ENCODE data around the gene NACC1. TPM values are rescaled to one million over a fixed set of nuclear protein-coding genes. Genes with fewer than 3 reads are reported as not detected.
A peak's percentile ranks its signal among the peaks of the same experiment; 100 is the strongest.

Gene NACC1
- total RNA-seq, 3 donors from 2014 or later (not counting 1 experiment from before 2014, with no cell fraction given) = 41.2 to 48.7 (median 43.4) TPM

DNA sequence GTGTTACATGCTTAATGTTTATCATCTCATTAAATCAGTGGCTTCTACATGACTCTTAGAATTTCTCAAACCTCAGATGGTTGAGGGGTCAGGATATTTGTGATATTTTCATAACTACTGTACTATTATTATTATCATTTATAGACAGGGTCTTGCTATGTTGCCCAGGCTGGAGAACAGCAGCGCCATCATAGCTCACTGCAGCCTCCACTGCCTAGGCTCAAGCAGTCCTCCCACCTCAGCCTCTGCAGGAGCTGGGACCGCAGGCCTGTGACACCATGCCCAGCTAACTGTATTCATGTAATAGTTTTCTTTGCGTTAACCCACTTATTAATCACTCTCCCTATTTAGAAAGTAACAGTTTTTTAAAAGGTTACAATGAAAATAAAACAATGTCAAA is 41.6 kb downstream of the NACC1 start:
- ATAC-seq (no peak), DNase-seq (no peak)
- peaks cover 84% of the 10 kb centered on the region for H3K4me1 ChIP-seq (ENCODE audit: control insufficient read depth, insufficient read depth, low read length)
- peaks cover under 1% of the 10 kb centered on the region for H3K36me3 Mint-ChIP-seq
- intact Hi-C loops (cut with micrococcal nuclease) = loop anchor here (5.0 to 10.0 kb wide), 3 partner anchors 365 to 1215 kb away; partner anchors contain the start of gene JUNB
- WGBS (ENCODE audit: insufficient coverage) = 88% methylated on average over 1 of the region's 3 CpGs
- no peak overlapping the region for H3K27ac ChIP-seq (ENCODE audit: low read length)
- H3K27me3 Mint-ChIP-seq (ENCODE audit: low read depth in 2 of 2) = no peaks in the 10 kb centered on the region
- H3K4me1 Mint-ChIP-seq = peaks cover 52 to 66% of the 10 kb centered on the region in 2 donors
- H3K27me3 ChIP-seq (ENCODE audit: control insufficient read depth, insufficient read depth, low read length) = no peaks in the 10 kb centered on the region
- no peak overlapping the region for H3K4me3 ChIP-seq (ENCODE audit: low read length)
- peak overlapping the region; percentile 60 to 99 for H3K27ac Mint-ChIP-seq
- H3K9me3 ChIP-seq (ENCODE audit: control insufficient read depth, insufficient read depth, low read length) = no peaks in the 10 kb centered on the region
- TF ChIP-seq, protein P1, sequence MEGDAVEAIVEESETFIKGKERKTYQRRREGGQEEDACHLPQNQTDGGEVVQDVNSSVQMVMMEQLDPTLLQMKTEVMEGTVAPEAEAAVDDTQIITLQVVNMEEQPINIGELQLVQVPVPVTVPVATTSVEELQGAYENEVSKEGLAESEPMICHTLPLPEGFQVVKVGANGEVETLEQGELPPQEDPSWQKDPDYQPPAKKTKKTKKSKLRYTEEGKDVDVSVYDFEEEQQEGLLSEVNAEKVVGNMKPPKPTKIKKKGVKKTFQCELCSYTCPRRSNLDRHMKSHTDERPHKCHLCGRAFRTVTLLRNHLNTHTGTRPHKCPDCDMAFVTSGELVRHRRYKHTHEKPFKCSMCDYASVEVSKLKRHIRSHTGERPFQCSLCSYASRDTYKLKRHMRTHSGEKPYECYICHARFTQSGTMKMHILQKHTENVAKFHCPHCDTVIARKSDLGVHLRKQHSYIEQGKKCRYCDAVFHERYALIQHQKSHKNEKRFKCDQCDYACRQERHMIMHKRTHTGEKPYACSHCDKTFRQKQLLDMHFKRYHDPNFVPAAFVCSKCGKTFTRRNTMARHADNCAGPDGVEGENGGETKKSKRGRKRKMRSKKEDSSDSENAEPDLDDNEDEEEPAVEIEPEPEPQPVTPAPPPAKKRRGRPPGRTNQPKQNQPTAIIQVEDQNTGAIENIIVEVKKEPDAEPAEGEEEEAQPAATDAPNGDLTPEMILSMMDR (IDR thresholded peaks at IDR 0.05) = no peak
- H3K4me3 Mint-ChIP-seq = peak overlapping the region; percentile 64
- H3K9me3 Mint-ChIP-seq = no peaks in the 10 kb centered on the region
- H3K36me3 ChIP-seq (ENCODE audit: control insufficient read depth, insufficient read depth, low read length) = no peaks in the 10 kb centered on the region

GRCh38 chr19:13160557-13160956 is 42.5 kb downstream of the NACC1 start:
- ATAC-seq = no peak
- TF ChIP-seq, protein P1 (IDR thresholded peaks at IDR 0.05) = no peak
- intact Hi-C loops (cut with micrococcal nuclease) = no loop called here
- WGBS (ENCODE audit: insufficient coverage) = 91% methylated on average over 1 of the region's 1 CpG
- H3K4me1 ChIP-seq (ENCODE audit: control insufficient read depth, insufficient read depth, low read length) = peaks cover 88% of the 10 kb centered on the region
- H3K36me3 ChIP-seq (ENCODE audit: control insufficient read depth, insufficient read depth, low read length) = no peaks in the 10 kb centered on the region
- H3K27ac ChIP-seq (ENCODE audit: low read length) = peak overlapping the region; percentile 18
- H3K4me3 Mint-ChIP-seq = no peak overlapping the region
- no peaks in the 10 kb centered on the region for H3K9me3 ChIP-seq (ENCODE audit: control insufficient read depth, insufficient read depth, low read length)
- H3K4me1 Mint-ChIP-seq = peaks cover 51 to 67% of the 10 kb centered on the region in 2 donors
- no peaks in the 10 kb centered on the region for H3K9me3 Mint-ChIP-seq
- no peaks in the 10 kb centered on the region for H3K36me3 Mint-ChIP-seq
- no peaks in the 10 kb centered on the region for H3K27me3 ChIP-seq (ENCODE audit: control insufficient read depth, insufficient read depth, low read length)
- no peak overlapping the region for H3K4me3 ChIP-seq (ENCODE audit: low read length)
- no peaks in the 10 kb centered on the region for H3K27me3 Mint-ChIP-seq (ENCODE audit: low read depth in 2 of 2)
- no peak for DNase-seq
- H3K27ac Mint-ChIP-seq = no peak overlapping the region

- Mint-ChIP-seq H3K4me1 (peaks cover 43 to 65% of the 10 kb centered on the region in 2 donors), H3K4me3 (peak overlapping the region; percentile 87)
- intact Hi-C loops (cut with micrococcal nuclease) = no loop called here
These were observed 44.9 kb downstream of the NACC1 start for GRCh38 chr19:13162724-13163608.

More at GRCh38 chr19:13162724-13163608, 44.9 kb downstream of the NACC1 start:
- Histone ChIP-seq H3K27me3 (ENCODE audit: control insufficient read depth, insufficient read depth, low read length) (no peaks in the 10 kb centered on the region), H3K4me3 (ENCODE audit: low read length) (peak overlapping the region; percentile 48), H3K9me3 (ENCODE audit: control insufficient read depth, insufficient read depth, low read length) (no peaks in the 10 kb centered on the region), H3K36me3 (ENCODE audit: control insufficient read depth, insufficient read depth, low read length) (no peaks in the 10 kb centered on the region), H3K27ac (ENCODE audit: low read length) (peak overlapping the region; percentile 93), H3K4me1 (ENCODE audit: control insufficient read depth, insufficient read depth, low read length) (peaks cover 88% of the 10 kb centered on the region)
- TF ChIP-seq, protein P1 (IDR thresholded peaks at IDR 0.05) = no peak
- peak; percentile 37 to 68 (median 42) for ATAC-seq
- Mint-ChIP-seq H3K36me3 (no peaks in the 10 kb centered on the region), H3K27me3 (ENCODE audit: low read depth in 2 of 2) (no peaks in the 10 kb centered on the region), H3K27ac (peak overlapping the region; percentile 92 to 95), H3K9me3 (no peaks in the 10 kb centered on the region)
- peak; percentile 64 to 93 for DNase-seq
- 1% methylated on average over 58 of the region's 58 CpGs for WGBS (ENCODE audit: insufficient coverage)
